Measurements from ENCODE around the gene ALPK3. TPM values are rescaled to one million over a fixed set of nuclear protein-coding genes. Genes with fewer than 3 reads are reported as not detected.

Gene ALPK3
- total and polyA plus RNA-seq, 10 of the 15 experiments (the other 5 are each of a cell fraction or from before 2014, with no cell fraction given): under 0.01 to 0.05 (median 0.02) TPM; not detected in 6

DNA sequence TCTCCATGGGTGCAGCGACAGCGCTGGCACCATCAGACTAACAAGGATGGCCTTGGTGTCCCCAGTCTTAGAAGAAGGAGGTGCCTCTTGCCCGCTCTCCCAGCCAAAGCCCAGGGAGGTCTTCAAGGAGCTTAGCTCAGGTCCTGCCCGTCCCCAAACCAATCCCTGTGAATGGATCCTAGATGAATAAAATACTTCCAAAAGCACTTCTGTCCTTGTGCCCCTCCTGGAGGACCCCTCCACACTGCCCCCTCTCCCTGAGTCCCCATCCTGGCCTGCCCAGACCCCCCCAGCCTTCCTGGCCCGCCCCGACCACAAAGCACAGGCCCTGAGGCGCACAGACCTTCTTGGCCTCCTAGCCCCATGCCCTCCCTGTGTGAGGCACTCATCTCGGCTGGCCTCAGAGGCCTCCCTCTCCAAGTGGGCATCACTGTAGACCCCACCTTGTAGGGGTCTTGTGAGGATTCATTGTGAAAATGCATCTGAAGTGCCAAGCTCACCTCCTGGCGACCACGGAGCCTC, 75.7 kb downstream of the ALPK3 start:
- ChIA-PET SMC1A (ENCODE audit: uncharacterized antibody, unreplicated experiment) (no interaction called here), CTCF (no interaction called here), POLR2A (no interaction called here), RAD21 (ENCODE audit: unreplicated experiment) (no interaction called here)
- Histone ChIP-seq H3K9me3 (replicated peaks; ENCODE audit: control insufficient read depth, insufficient read depth, low read length) (no peaks in the 10 kb centered on the region), H3K27ac (ENCODE audit: control insufficient read depth, insufficient read depth) (no peak overlapping the region), H3K4me2 (ENCODE audit: control insufficient read depth, insufficient read depth) (no peak overlapping the region), H3K79me2 (ENCODE audit: control insufficient read depth, insufficient read depth, low read length) (no peaks in the 10 kb centered on the region), H3K36me3 (ENCODE audit: control insufficient read depth in 2 of 2, insufficient read depth in 2 of 2, low read length in 1 of 2) (no peaks in the 10 kb centered on the region), H2AFZ (ENCODE audit: control insufficient read depth, low read depth, low read length) (no peak overlapping the region), H3K4me1 (ENCODE audit: control insufficient read depth, insufficient read depth, low read length) (peaks cover 3% of the 10 kb centered on the region; the same call in 1 of the 2 replicates), H3K9ac (ENCODE audit: control insufficient read depth, insufficient read depth, low read length) (no peak overlapping the region), H3K4me3 (no peak overlapping the region), H4K20me1 (ENCODE audit: control insufficient read depth, insufficient read depth) (no peaks in the 10 kb centered on the region), H3K27me3 (replicated peaks in 1 of 2; ENCODE audit: control insufficient read depth in 2 of 2, insufficient read depth in 2 of 2, low read length in 1 of 2) (no peaks in the 10 kb centered on the region; a peak in 1 of 4 replicates)
- ATAC-seq (no peak), DNase-seq (ENCODE audit: low read depth, low spot score) (no peak), FAIRE-seq (no peak)
- in situ Hi-C loops (cut with MboI) (no loop called here), intact Hi-C loops (cut with micrococcal nuclease; ENCODE audit: unreplicated experiment) (no loop called here)
- BruUV-seq (replicated peaks): no TSS peak
- TF ChIP-seq, protein P1, sequence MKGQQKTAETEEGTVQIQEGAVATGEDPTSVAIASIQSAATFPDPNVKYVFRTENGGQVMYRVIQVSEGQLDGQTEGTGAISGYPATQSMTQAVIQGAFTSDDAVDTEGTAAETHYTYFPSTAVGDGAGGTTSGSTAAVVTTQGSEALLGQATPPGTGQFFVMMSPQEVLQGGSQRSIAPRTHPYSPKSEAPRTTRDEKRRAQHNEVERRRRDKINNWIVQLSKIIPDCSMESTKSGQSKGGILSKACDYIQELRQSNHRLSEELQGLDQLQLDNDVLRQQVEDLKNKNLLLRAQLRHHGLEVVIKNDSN (IDR thresholded peaks at IDR 0.05; ENCODE audit: borderline replicate concordance, extremely low read length, insufficient read depth, low read depth, low read length): no peak
- TF ChIP-seq SUZ12 (IDR thresholded peaks at IDR 0.05; ENCODE audit: unreplicated experiment) (no peak), HSF1 (IDR thresholded peaks at IDR 0.05; ENCODE audit: low read depth, low read length) (no peak), RAD51 (IDR thresholded peaks at IDR 0.05) (no peak), HCFC1 (IDR thresholded peaks at IDR 0.05; ENCODE audit: low read length) (no peak), ZNF622 (IDR thresholded peaks at IDR 0.05) (no peak), NBN (IDR thresholded peaks at IDR 0.05) (no peak)
- TF ChIP-seq, protein P2, sequence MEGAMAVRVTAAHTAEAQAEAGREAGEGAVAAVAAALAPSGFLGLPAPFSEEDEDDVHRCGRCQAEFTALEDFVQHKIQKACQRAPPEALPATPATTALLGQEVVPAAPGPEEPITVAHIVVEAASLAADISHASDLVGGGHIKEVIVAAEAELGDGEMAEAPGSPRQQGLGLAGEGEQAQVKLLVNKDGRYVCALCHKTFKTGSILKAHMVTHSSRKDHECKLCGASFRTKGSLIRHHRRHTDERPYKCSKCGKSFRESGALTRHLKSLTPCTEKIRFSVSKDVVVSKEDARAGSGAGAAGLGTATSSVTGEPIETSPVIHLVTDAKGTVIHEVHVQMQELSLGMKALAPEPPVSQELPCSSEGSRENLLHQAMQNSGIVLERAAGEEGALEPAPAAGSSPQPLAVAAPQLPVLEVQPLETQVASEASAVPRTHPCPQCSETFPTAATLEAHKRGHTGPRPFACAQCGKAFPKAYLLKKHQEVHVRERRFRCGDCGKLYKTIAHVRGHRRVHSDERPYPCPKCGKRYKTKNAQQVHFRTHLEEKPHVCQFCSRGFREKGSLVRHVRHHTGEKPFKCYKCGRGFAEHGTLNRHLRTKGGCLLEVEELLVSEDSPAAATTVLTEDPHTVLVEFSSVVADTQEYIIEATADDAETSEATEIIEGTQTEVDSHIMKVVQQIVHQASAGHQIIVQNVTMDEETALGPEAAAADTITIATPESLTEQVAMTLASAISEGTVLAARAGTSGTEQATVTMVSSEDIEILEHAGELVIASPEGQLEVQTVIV (IDR thresholded peaks at IDR 0.05; ENCODE audit: borderline replicate concordance, partially characterized antibody): no peak
- 16% methylated on average over 8 of the region's 10 CpGs for WGBS (ENCODE audit: insufficient coverage, insufficient replicate concordance, low lambda C conversion rate, missing lambda C conversion rate)

All from GM12878 (cell line).